ENCODE data around the gene C4BPA. TPM values are rescaled to one million over a fixed set of nuclear protein-coding genes. Genes with fewer than 3 reads are reported as not detected.

Gene C4BPA
- total RNA-seq, 4 donors from 2014 or later: 0.67 TPM; not detected in 3

- Histone ChIP-seq H3K9me3 (no peaks in the 10 kb centered on the region), H3K36me3 (no peaks in the 10 kb centered on the region), H3K4me1 (no peaks in the 10 kb centered on the region), H3K4me3 (no peak overlapping the region), H3K27me3 (no peaks in the 10 kb centered on the region), H3K27ac (peak overlapping the region in 1 of 4 donors; percentile 17)
- intact Hi-C loops (cut with DNase I): no loop called here
- TF ChIP-seq CTCF (IDR thresholded peaks at IDR 0.05) (no peak), POLR2A (IDR thresholded peaks at IDR 0.05) (no peak)
- DNase-seq: no peak
- 60 to 71% methylated on average over 2 of the region's 2 CpGs for WGBS, 2 donors
Observed at GRCh38 chr1:207172321-207172720, 68.3 kb downstream of the C4BPA start.

GRCh38 chr1:207172885-207173284, 68.9 kb downstream of the C4BPA start:
- no peak overlapping the region for H3K4me3 ChIP-seq

GRCh38 chr1:207173396-207173795, 69.4 kb downstream of the C4BPA start:
- no peak overlapping the region for H3K27ac ChIP-seq
- DNase-seq: no peak
- no peaks in the 10 kb centered on the region for H3K4me1 ChIP-seq
- WGBS, 2 donors: 83 to 90% methylated on average over 4 of the region's 4 CpGs
- TF ChIP-seq CTCF (IDR thresholded peaks at IDR 0.05) (no peak), POLR2A (IDR thresholded peaks at IDR 0.05) (no peak)
- no peak overlapping the region for H3K4me3 ChIP-seq
- intact Hi-C loops (cut with DNase I): no loop called here
- H3K27me3 ChIP-seq: no peaks in the 10 kb centered on the region
- no peaks in the 10 kb centered on the region for H3K9me3 ChIP-seq
- no peaks in the 10 kb centered on the region for H3K36me3 ChIP-seq

More at GRCh38 chr1:207172885-207173284, 68.9 kb downstream of the C4BPA start:
- Histone ChIP-seq H3K36me3 (no peaks in the 10 kb centered on the region), H3K27me3 (no peaks in the 10 kb centered on the region), H3K9me3 (no peaks in the 10 kb centered on the region), H3K27ac (peak overlapping the region in 1 of 4 donors; percentile 17), H3K4me1 (no peaks in the 10 kb centered on the region)
- intact Hi-C loops (cut with DNase I): no loop called here
- DNase-seq: no peak
- no peak for TF ChIP-seq POLR2A (IDR thresholded peaks at IDR 0.05)
- no peak for TF ChIP-seq CTCF (IDR thresholded peaks at IDR 0.05)
- 80 to 88% methylated on average over 4 of the region's 4 CpGs for WGBS, 2 donors

GRCh38 chr1:207174913-207175312, 70.9 kb downstream of the C4BPA start:
- DNase-seq: no peak
- WGBS, 2 donors: 71 to 100% methylated on average over 4 of the region's 4 CpGs
- no peak overlapping the region for H3K27ac ChIP-seq
- H3K27me3 ChIP-seq: no peaks in the 10 kb centered on the region
- H3K36me3 ChIP-seq: no peaks in the 10 kb centered on the region
- intact Hi-C loops (cut with DNase I): no loop called here
- TF ChIP-seq POLR2A (IDR thresholded peaks at IDR 0.05) (no peak), CTCF (IDR thresholded peaks at IDR 0.05) (no peak)
- no peaks in the 10 kb centered on the region for H3K4me1 ChIP-seq
- no peak overlapping the region for H3K4me3 ChIP-seq
- H3K9me3 ChIP-seq: no peaks in the 10 kb centered on the region

- WGBS, 2 donors: 62 to 76% methylated on average over 2 of the region's 2 CpGs
- no peak for DNase-seq
- no peak overlapping the region for H3K27ac ChIP-seq
- TF ChIP-seq POLR2A (IDR thresholded peaks at IDR 0.05) (no peak), CTCF (IDR thresholded peaks at IDR 0.05) (no peak)
- H3K27me3 ChIP-seq: no peaks in the 10 kb centered on the region
- no peak overlapping the region for H3K4me3 ChIP-seq
- no peaks in the 10 kb centered on the region for H3K9me3 ChIP-seq
- intact Hi-C loops (cut with DNase I): no loop called here
- no peaks in the 10 kb centered on the region for H3K4me1 ChIP-seq
- no peaks in the 10 kb centered on the region for H3K36me3 ChIP-seq
Observed at GRCh38 chr1:207179036-207179435, 75.0 kb downstream of the C4BPA start.

Measured in esophagus squamous epithelium (tissue), 5 donors.